ENCODE results near the gene TEX11. TPM values are rescaled to one million over a fixed set of nuclear protein-coding genes. Genes with fewer than 3 reads are reported as not detected.
A peak's percentile ranks its signal among the peaks of the same experiment; 100 is the strongest.
"Not testable (repeated sequence)": the region's sequence is repeated elsewhere in the genome, so short reads cannot be mapped to it uniquely, and the experiment has no call there.

TEX11 gene
- total RNA-seq, 2 experiments from 2014 or later, result 0.16 TPM; not detected in 1

GRCh38 chrX:70535198-70535597 is 373.3 kb downstream of the TEX11 start:
- Mint-ChIP-seq H3K27ac (no peak overlapping the region), H3K9me3 (ENCODE audit: low read depth) (no peaks in the 10 kb centered on the region), H3K4me3 (no peak overlapping the region), H3K36me3 (peaks cover 1% of the 10 kb centered on the region), H3K4me1 (no peaks in the 10 kb centered on the region), H3K27me3 (peaks cover 15% of the 10 kb centered on the region)
- ATAC-seq (no peak), DNase-seq (no peak)
- CTCF ChIA-PET, result no interaction called here

GRCh38 chrX:70527610-70528345 is 380.7 kb downstream of the TEX11 start:
- no peaks in the 10 kb centered on the region for H3K9me3 Mint-ChIP-seq (ENCODE audit: low read depth)
- no peak overlapping the region for H3K27ac Mint-ChIP-seq
- peaks cover 12% of the 10 kb centered on the region for H3K4me1 Mint-ChIP-seq
- ATAC-seq, result peak; percentile 36
- H3K27me3 Mint-ChIP-seq, result no peaks in the 10 kb centered on the region
- CTCF ChIA-PET, result no interaction called here
- no peak for DNase-seq
- H3K4me3 Mint-ChIP-seq, result no peak overlapping the region
- no peaks in the 10 kb centered on the region for H3K36me3 Mint-ChIP-seq

- ATAC-seq, result no peak
- Mint-ChIP-seq H3K36me3 (no peaks in the 10 kb centered on the region), H3K4me3 (no peak overlapping the region), H3K27ac (no peak overlapping the region), H3K9me3 (ENCODE audit: low read depth) (no peaks in the 10 kb centered on the region), H3K27me3 (no peaks in the 10 kb centered on the region), H3K4me1 (peaks cover 12% of the 10 kb centered on the region)
- no peak for DNase-seq
- CTCF ChIA-PET, result no interaction called here
Measured at GRCh38 chrX:70527053-70527452, 381.5 kb downstream of the TEX11 start.

- no peak for DNase-seq
- Mint-ChIP-seq H3K4me1 (peaks cover 12% of the 10 kb centered on the region), H3K27me3 (no peaks in the 10 kb centered on the region), H3K4me3 (no peak overlapping the region), H3K36me3 (no peaks in the 10 kb centered on the region), H3K27ac (no peak overlapping the region), H3K9me3 (ENCODE audit: low read depth) (no peaks in the 10 kb centered on the region)
- no peak for ATAC-seq
- CTCF ChIA-PET, result no interaction called here
Measured at GRCh38 chrX:70525733-70526132, 382.8 kb downstream of the TEX11 start.

GRCh38 chrX:70515692-70516091 is 392.8 kb downstream of the TEX11 start:
- H3K27ac Mint-ChIP-seq; H3K4me1 Mint-ChIP-seq; H3K4me3 Mint-ChIP-seq; DNase-seq; H3K9me3 Mint-ChIP-seq (ENCODE audit: low read depth); ATAC-seq; H3K36me3 Mint-ChIP-seq; CTCF ChIA-PET: not testable (repeated sequence)
- H3K27me3 Mint-ChIP-seq, result peaks cover 19% of the 10 kb centered on the region

GRCh38 chrX:70515270-70515669 is 393.2 kb downstream of the TEX11 start:
- H3K4me3 Mint-ChIP-seq; H3K9me3 Mint-ChIP-seq (ENCODE audit: low read depth); ATAC-seq; H3K4me1 Mint-ChIP-seq; H3K27ac Mint-ChIP-seq; CTCF ChIA-PET; H3K36me3 Mint-ChIP-seq; DNase-seq: not testable (repeated sequence)
- peaks cover 19% of the 10 kb centered on the region for H3K27me3 Mint-ChIP-seq

GRCh38 chrX:70509078-70509477 is 399.4 kb downstream of the TEX11 start:
- peak overlapping the region; percentile 69 for H3K27ac Mint-ChIP-seq
- CTCF ChIA-PET, result no interaction called here
- no peaks in the 10 kb centered on the region for H3K9me3 Mint-ChIP-seq (ENCODE audit: low read depth)
- peaks cover 56% of the 10 kb centered on the region for H3K4me1 Mint-ChIP-seq
- no peaks in the 10 kb centered on the region for H3K27me3 Mint-ChIP-seq
- no peak for DNase-seq
- peaks cover 10% of the 10 kb centered on the region for H3K36me3 Mint-ChIP-seq
- no peak overlapping the region for H3K4me3 Mint-ChIP-seq
- ATAC-seq, result no peak

- peaks cover 10% of the 10 kb centered on the region for H3K36me3 Mint-ChIP-seq
- peak; percentile 77 for ATAC-seq
- H3K27me3 Mint-ChIP-seq, result no peaks in the 10 kb centered on the region
- CTCF ChIA-PET, result interaction anchor here (1.2 kb wide), 1 partner anchor 46 kb away, joined by 3 read pairs; no protein-coding TSS in a partner anchor
- H3K27ac Mint-ChIP-seq, result peak overlapping the region; percentile 69
- peak overlapping the region; percentile 29 for H3K4me3 Mint-ChIP-seq
- peak; percentile 56 for DNase-seq
- peaks cover 60% of the 10 kb centered on the region for H3K4me1 Mint-ChIP-seq
- no peaks in the 10 kb centered on the region for H3K9me3 Mint-ChIP-seq (ENCODE audit: low read depth)
Measured at GRCh38 chrX:70508296-70508911, 400.1 kb downstream of the TEX11 start.

GRCh38 chrX:70505451-70505841 is 403.1 kb downstream of the TEX11 start:
- H3K27ac Mint-ChIP-seq, result peak overlapping the region; percentile 80
- no peak overlapping the region for H3K4me3 Mint-ChIP-seq
- ATAC-seq (no peak), DNase-seq (no peak)
- H3K27me3 Mint-ChIP-seq, result no peaks in the 10 kb centered on the region
- no peaks in the 10 kb centered on the region for H3K9me3 Mint-ChIP-seq (ENCODE audit: low read depth)
- H3K4me1 Mint-ChIP-seq, result peaks cover 58% of the 10 kb centered on the region
- CTCF ChIA-PET, result no interaction called here
- peaks cover 20% of the 10 kb centered on the region for H3K36me3 Mint-ChIP-seq

GRCh38 chrX:70504772-70505450 is 403.6 kb downstream of the TEX11 start:
- CTCF ChIA-PET, result no interaction called here
- Mint-ChIP-seq H3K27me3 (no peaks in the 10 kb centered on the region), H3K36me3 (peaks cover 22% of the 10 kb centered on the region), H3K4me1 (peaks cover 54% of the 10 kb centered on the region), H3K4me3 (no peak overlapping the region), H3K9me3 (ENCODE audit: low read depth) (no peaks in the 10 kb centered on the region), H3K27ac (peak overlapping the region; percentile 80)
- DNase-seq (peak; percentile 70), ATAC-seq (peak; percentile 73)

- no peak overlapping the region for H3K4me3 Mint-ChIP-seq
- H3K4me1 Mint-ChIP-seq, result peaks cover 20% of the 10 kb centered on the region
- CTCF ChIA-PET, result interaction anchor here (0.5 to 1.0 kb wide), 2 partner anchors 28 to 30 kb away, joined by 3 read pairs; no protein-coding TSS in a partner anchor
- no peak overlapping the region for H3K27ac Mint-ChIP-seq
- H3K36me3 Mint-ChIP-seq, result peaks cover 33% of the 10 kb centered on the region
- no peaks in the 10 kb centered on the region for H3K9me3 Mint-ChIP-seq (ENCODE audit: low read depth)
- DNase-seq (no peak), ATAC-seq (no peak)
- H3K27me3 Mint-ChIP-seq, result no peaks in the 10 kb centered on the region
Measured at GRCh38 chrX:70500826-70501225, 407.7 kb downstream of the TEX11 start.

- Mint-ChIP-seq H3K4me1 (peaks cover 3% of the 10 kb centered on the region), H3K4me3 (no peak overlapping the region), H3K27me3 (no peaks in the 10 kb centered on the region), H3K9me3 (ENCODE audit: low read depth) (no peaks in the 10 kb centered on the region), H3K36me3 (peaks cover 42% of the 10 kb centered on the region), H3K27ac (no peak overlapping the region)
- ATAC-seq, result no peak
- no peak for DNase-seq
- CTCF ChIA-PET, result interaction anchor here (0.6 kb wide), 1 partner anchor 62 kb away, joined by 3 read pairs; no protein-coding TSS in a partner anchor
Measured at GRCh38 chrX:70498129-70498528, 410.4 kb downstream of the TEX11 start.

GRCh38 chrX:70497026-70497425 is 411.5 kb downstream of the TEX11 start:
- Mint-ChIP-seq H3K27ac (no peak overlapping the region), H3K4me3 (no peak overlapping the region), H3K27me3 (no peaks in the 10 kb centered on the region), H3K36me3 (peaks cover 45% of the 10 kb centered on the region), H3K4me1 (peaks cover 7% of the 10 kb centered on the region), H3K9me3 (ENCODE audit: low read depth) (no peaks in the 10 kb centered on the region)
- DNase-seq, result no peak
- CTCF ChIA-PET, result no interaction called here
- no peak for ATAC-seq

GRCh38 chrX:70496491-70496890 is 412.0 kb downstream of the TEX11 start:
- CTCF ChIA-PET, result no interaction called here
- H3K9me3 Mint-ChIP-seq (ENCODE audit: low read depth), result no peaks in the 10 kb centered on the region
- H3K4me3 Mint-ChIP-seq, result no peak overlapping the region
- peaks cover 13% of the 10 kb centered on the region for H3K4me1 Mint-ChIP-seq
- no peak for DNase-seq
- no peak for ATAC-seq
- peaks cover 49% of the 10 kb centered on the region for H3K36me3 Mint-ChIP-seq
- no peak overlapping the region for H3K27ac Mint-ChIP-seq
- H3K27me3 Mint-ChIP-seq, result no peaks in the 10 kb centered on the region
